Measurements from ENCODE around the gene TMEM17.

TMEM17 gene

DNA sequence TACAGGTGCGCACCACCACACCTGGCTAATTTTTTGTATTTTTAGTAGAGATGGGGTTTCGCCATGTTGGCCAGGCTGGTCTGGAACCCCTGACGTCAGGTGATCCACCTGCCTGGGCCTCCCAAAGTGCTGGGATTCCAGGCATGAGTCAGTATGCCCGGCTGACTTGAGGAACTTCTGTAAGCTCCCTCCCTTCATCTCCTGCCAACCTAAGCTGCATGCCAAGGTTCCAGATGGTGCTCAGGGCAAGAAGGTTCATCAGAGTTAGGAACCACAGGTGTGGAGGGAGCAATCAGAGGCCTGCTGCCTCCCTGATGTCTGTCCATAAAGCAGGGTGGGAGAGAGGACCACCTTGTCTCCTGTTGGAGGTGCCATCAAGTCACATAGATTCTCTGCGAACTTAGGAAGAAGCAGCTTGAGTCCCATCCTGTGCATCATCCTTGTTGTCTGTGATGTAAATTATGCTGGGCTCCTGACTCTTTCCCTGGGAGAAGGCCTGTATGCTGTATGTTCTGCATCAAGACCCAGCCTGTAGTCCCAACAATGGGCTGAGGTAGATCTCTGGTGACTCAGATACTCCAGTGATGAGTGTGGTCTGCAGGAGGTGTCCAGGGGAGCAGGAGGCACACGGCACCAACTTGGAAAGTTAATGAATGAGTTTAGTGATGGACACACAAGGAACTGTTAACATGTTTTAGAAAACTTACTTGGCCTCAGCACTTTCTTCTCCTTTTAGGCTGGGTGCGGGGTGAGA is 53.1 kb downstream of the TMEM17 start:
- no peak for DNase-seq

- DNase-seq: no peak
These were observed 55.2 kb downstream of the TMEM17 start for GRCh38 chr2:62450716-62451191.

Data from CD4-positive, alpha-beta T cell treated with Interleukin-21 for 1 hour (primary cell).